HepG2 (cell line): ENCODE measurements around the gene ATOSB. TPM values are rescaled to one million over a fixed set of nuclear protein-coding genes. Genes with fewer than 3 reads are reported as not detected.

Experiments used
- CBFB ChIP-seq: sonication (generic); formaldehyde crosslinking; IDR thresholded peaks from 2 replicates; pipeline ENCODE4 v1.4.0; 2020; ENCODE audit warnings: missing genetic modification reagents
- CHCHD3 ChIP-seq: sonication (generic); formaldehyde crosslinking; IDR thresholded peaks from 2 replicates; pipeline ENCODE4 v1.8.0; 2022; ENCODE audit warnings: mild to moderate bottlenecking, missing genetic modification reagents, moderate library complexity
- HES4 ChIP-seq: sonication (generic); formaldehyde crosslinking; IDR thresholded peaks from 2 replicates; pipeline ENCODE4 v1.9.0; 2021; ENCODE audit warnings: mild to moderate bottlenecking, missing genetic modification reagents, borderline replicate concordance
- MAFK ChIP-seq, 2 experiments: IDR thresholded peaks in 1 of 2; conservative IDR thresholded peaks in 1 of 2; 2 replicates each; pipeline ENCODE4 v1.6.1; 2011; ENCODE audit warnings: improper control_type of control experiment in 2 of 2, low read length in 2 of 2
- MED1 ChIP-seq: sonication (generic); formaldehyde crosslinking; IDR thresholded peaks from 2 replicates; pipeline ENCODE4 v1.4.0; 2020; ENCODE audit warnings: missing genetic modification reagents
- MTERF4 ChIP-seq: sonication (generic); formaldehyde crosslinking; IDR thresholded peaks from 2 replicates; pipeline ENCODE4 v1.8.0; 2023; ENCODE audit warnings: mild to moderate bottlenecking, missing genetic modification reagents
- MXI1 ChIP-seq: IDR thresholded peaks from 3 replicates; pipeline ENCODE4 v1.6.1; 2012; ENCODE audit warnings: low read depth, low read length, inconsistent platforms, borderline replicate concordance
- NR2F2 ChIP-seq: IDR thresholded peaks from 2 replicates; pipeline ENCODE4 v1.6.1; 2012; ENCODE audit warnings: low read depth, inconsistent platforms, borderline replicate concordance
- PHF8 ChIP-seq: sonication (generic); formaldehyde crosslinking; IDR thresholded peaks from 2 replicates; pipeline ENCODE4 v1.5.0; 2020; ENCODE audit warnings: missing genetic modification reagents
- POLR2AphosphoS2 ChIP-seq: IDR thresholded peaks from 2 replicates; pipeline ENCODE4 v1.6.1; 2011; ENCODE audit warnings: low read depth, low read length, improper control_type of control experiment
- RFX5 ChIP-seq: IDR thresholded peaks from 2 replicates; pipeline ENCODE4 v1.6.1; 2011; ENCODE audit warnings: low read depth, low read length, improper control_type of control experiment
- RNF2 ChIP-seq: fragments of 450-650 bp; conservative IDR thresholded peaks from 2 replicates; pipeline ENCODE4 v1.6.1; 2016; ENCODE audit warnings: low read depth
- SAFB2 ChIP-seq: sonication (generic); formaldehyde crosslinking; IDR thresholded peaks from 2 replicates; pipeline ENCODE4 v1.5.1; 2020; ENCODE audit warnings: missing genetic modification reagents, low read depth, mild to moderate bottlenecking, borderline replicate concordance
- SP4 ChIP-seq: sonication (generic); formaldehyde crosslinking; IDR thresholded peaks from 2 replicates; pipeline ENCODE4 v1.8.1; 2023; ENCODE audit warnings: mild to moderate bottlenecking, missing genetic modification reagents
- SSRP1 ChIP-seq: IDR thresholded peaks from 2 replicates; pipeline ENCODE4 v1.6.1; 2016; ENCODE audit warnings: control low read depth
- ZFP41 ChIP-seq: sonication (generic); formaldehyde crosslinking; IDR thresholded peaks from 2 replicates; pipeline ENCODE4 v1.4.0; 2020; ENCODE audit warnings: mild to moderate bottlenecking, missing genetic modification reagents, borderline replicate concordance
- ZNF17 ChIP-seq: sonication (generic); formaldehyde crosslinking; IDR thresholded peaks from 2 replicates; pipeline ENCODE4 v1.5.0; 2020; ENCODE audit warnings: mild to moderate bottlenecking, missing genetic modification reagents
- ZNF563 ChIP-seq: sonication (generic); formaldehyde crosslinking; IDR thresholded peaks from 2 replicates; pipeline ENCODE4 v1.8.0; 2022; ENCODE audit warnings: mild to moderate bottlenecking, moderate library complexity, missing genetic modification reagents
- ZNF572 ChIP-seq: sonication (generic); formaldehyde crosslinking; IDR thresholded peaks from 2 replicates; pipeline ENCODE4 v1.5.1; 2020; ENCODE audit warnings: mild to moderate bottlenecking, missing genetic modification reagents
- ZNF619 ChIP-seq: sonication (generic); formaldehyde crosslinking; IDR thresholded peaks from 2 replicates; pipeline ENCODE4 v1.4.0; 2020; ENCODE audit warnings: mild to moderate bottlenecking, missing genetic modification reagents
- ZNF737 ChIP-seq: sonication (generic); formaldehyde crosslinking; IDR thresholded peaks from 2 replicates; pipeline ENCODE4 v1.5.0; 2020; ENCODE audit warnings: missing genetic modification reagents, mild to moderate bottlenecking, borderline replicate concordance
- ZSCAN22 ChIP-seq: sonication (generic); formaldehyde crosslinking; IDR thresholded peaks from 2 replicates; pipeline ENCODE4 v1.4.0; 2020; ENCODE audit warnings: mild to moderate bottlenecking, missing genetic modification reagents
- polyA plus RNA-seq, 8 experiments: library from polyadenylated mRNA; depleted of rRNA in 3 of 8; stranded (reverse) in 7 of 8; unstranded in 1 of 8; fragments of >200 nt; fragmentation: Illumina TruSeq in 4 of 8; extraction: Trizol in 4 of 8; gene quantifications; 2 replicates each; pipeline versions ENCODE4 v1.2.1 to v1.2.3, GENCODE V29; 2011 to 2016; ENCODE audit warnings: low read depth in 4 of 8, missing spikeins in 1 of 8, mixed read lengths in 1 of 8; ENCODE audit not compliant: insufficient read depth in 1 of 8
- total RNA-seq, 5 experiments: library from RNA; depleted of rRNA; stranded (reverse); fragments of >200 nt; fragmentation: Illumina TruSeq; extraction: Trizol; gene quantifications; 2 replicates each; pipeline ENCODE4 v1.2.3, GENCODE V29; 2016; ENCODE audit warnings: low read depth in 1 of 5
- TF ChIP-seq, protein P1 (sequence below): IDR thresholded peaks from 2 replicates; pipeline ENCODE4 v1.4.0; 2020; ENCODE audit warnings: mild to moderate bottlenecking, missing genetic modification reagents
- TF ChIP-seq, protein P2 (sequence below): IDR thresholded peaks from 2 replicates; pipeline ENCODE4 v1.6.1; 2016; ENCODE audit warnings: missing compliant biosample characterization, missing genetic modification reagents, borderline replicate concordance

The ATOSB gene
- total and polyA plus RNA-seq, 2 of the 13 experiments (the other 11 are each of a cell fraction or from before 2014, with no cell fraction given), result 1.9 to 6.4 TPM

- TF ChIP-seq, protein P1, sequence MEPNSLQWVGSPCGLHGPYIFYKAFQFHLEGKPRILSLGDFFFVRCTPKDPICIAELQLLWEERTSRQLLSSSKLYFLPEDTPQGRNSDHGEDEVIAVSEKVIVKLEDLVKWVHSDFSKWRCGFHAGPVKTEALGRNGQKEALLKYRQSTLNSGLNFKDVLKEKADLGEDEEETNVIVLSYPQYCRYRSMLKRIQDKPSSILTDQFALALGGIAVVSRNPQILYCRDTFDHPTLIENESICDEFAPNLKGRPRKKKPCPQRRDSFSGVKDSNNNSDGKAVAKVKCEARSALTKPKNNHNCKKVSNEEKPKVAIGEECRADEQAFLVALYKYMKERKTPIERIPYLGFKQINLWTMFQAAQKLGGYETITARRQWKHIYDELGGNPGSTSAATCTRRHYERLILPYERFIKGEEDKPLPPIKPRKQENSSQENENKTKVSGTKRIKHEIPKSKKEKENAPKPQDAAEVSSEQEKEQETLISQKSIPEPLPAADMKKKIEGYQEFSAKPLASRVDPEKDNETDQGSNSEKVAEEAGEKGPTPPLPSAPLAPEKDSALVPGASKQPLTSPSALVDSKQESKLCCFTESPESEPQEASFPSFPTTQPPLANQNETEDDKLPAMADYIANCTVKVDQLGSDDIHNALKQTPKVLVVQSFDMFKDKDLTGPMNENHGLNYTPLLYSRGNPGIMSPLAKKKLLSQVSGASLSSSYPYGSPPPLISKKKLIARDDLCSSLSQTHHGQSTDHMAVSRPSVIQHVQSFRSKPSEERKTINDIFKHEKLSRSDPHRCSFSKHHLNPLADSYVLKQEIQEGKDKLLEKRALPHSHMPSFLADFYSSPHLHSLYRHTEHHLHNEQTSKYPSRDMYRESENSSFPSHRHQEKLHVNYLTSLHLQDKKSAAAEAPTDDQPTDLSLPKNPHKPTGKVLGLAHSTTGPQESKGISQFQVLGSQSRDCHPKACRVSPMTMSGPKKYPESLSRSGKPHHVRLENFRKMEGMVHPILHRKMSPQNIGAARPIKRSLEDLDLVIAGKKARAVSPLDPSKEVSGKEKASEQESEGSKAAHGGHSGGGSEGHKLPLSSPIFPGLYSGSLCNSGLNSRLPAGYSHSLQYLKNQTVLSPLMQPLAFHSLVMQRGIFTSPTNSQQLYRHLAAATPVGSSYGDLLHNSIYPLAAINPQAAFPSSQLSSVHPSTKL (CRISPR knock-in tag), result peak; percentile 71; the same call in 1 of the 2 replicates
- TF ChIP-seq MXI1, result peak; percentile 72; the same call in 1 of the 3 replicates
- TF ChIP-seq SSRP1 (CRISPR knock-in tag), result 0 out of 2 replicates have a peak, but pooled peaks have one; percentile 41
- peak; percentile 59; the same call in 1 of the 2 replicates for TF ChIP-seq HES4 (CRISPR knock-in tag)
- TF ChIP-seq MED1, result peak; percentile 76
- TF ChIP-seq NR2F2, result no peak; the same call in 1 of the 2 replicates
- peak; percentile 49; the same call in 1 of the 2 replicates for TF ChIP-seq ZFP41
- peak; percentile 91 for TF ChIP-seq ZNF563 (CRISPR knock-in tag)
- TF ChIP-seq RFX5, result no peak
- no peak for TF ChIP-seq ZNF17 (CRISPR knock-in tag)
- peak; percentile 56; the same call in 1 of the 2 replicates for TF ChIP-seq ZSCAN22 (CRISPR knock-in tag)
- TF ChIP-seq ZNF737 (CRISPR knock-in tag), result peak; percentile 93; the same call in 1 of the 2 replicates
- TF ChIP-seq ZNF572 (CRISPR knock-in tag), result no peak
- no peak; the same call in 1 of the 2 replicates for TF ChIP-seq RNF2
- TF ChIP-seq PHF8 (CRISPR knock-in tag), result peak; percentile 100
- no peak; the same call in 1 of the 2 replicates for TF ChIP-seq POLR2AphosphoS2
- no peak for TF ChIP-seq MTERF4 (CRISPR knock-in tag)
- TF ChIP-seq CHCHD3 (CRISPR knock-in tag), result peak; percentile 49
- no peak for TF ChIP-seq MAFK (conservative IDR thresholded peaks at IDR 0.05 in 1 of 2, IDR thresholded peaks at IDR 0.05 in 1 of 2; ENCODE audit: low read length in 2 of 2)
- TF ChIP-seq, protein P2, sequence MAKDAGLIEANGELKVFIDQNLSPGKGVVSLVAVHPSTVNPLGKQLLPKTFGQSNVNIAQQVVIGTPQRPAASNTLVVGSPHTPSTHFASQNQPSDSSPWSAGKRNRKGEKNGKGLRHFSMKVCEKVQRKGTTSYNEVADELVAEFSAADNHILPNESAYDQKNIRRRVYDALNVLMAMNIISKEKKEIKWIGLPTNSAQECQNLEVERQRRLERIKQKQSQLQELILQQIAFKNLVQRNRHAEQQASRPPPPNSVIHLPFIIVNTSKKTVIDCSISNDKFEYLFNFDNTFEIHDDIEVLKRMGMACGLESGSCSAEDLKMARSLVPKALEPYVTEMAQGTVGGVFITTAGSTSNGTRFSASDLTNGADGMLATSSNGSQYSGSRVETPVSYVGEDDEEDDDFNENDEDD (CRISPR knock-in tag), result peak; percentile 52; the same call in 1 of the 2 replicates
- TF ChIP-seq ZNF619 (CRISPR knock-in tag), result peak; percentile 91; the same call in 1 of the 2 replicates
- TF ChIP-seq CBFB, result peak; percentile 87
- TF ChIP-seq SAFB2 (CRISPR knock-in tag), result no peak; the same call in 1 of the 2 replicates
- TF ChIP-seq SP4 (CRISPR knock-in tag), result peak; percentile 60; the same call in 1 of the 2 replicates
These were observed 19.4 kb downstream of the ATOSB start, which contains the start of gene PIGO (continued) for GRCh38 chr9:35096035-35096849.
